ENCODE data around the gene PLCD3.
"Not testable (repeated sequence)": the region's sequence is repeated elsewhere in the genome, so short reads cannot be mapped to it uniquely, and the experiment has no call there.

Gene PLCD3

DNA sequence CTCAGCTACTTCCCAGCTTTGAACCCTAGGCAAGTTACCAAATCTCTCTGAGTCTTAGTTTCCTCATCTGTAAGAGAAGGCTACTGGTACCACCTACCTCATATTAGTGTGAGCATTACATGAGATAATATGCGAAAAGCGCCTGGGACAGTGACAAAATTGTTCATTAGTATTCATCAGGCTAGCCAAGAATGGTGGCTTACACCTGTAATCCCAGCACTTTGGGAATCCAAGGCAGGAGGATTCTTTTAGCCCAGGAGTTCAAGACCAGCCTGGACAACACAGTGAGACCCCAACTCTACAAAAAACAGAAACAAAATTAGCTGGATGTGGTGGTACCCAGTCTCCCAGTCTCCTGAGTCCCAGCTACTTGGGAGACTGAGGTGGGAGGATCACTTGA is 3.3 kb downstream of the PLCD3 start:
- Histone ChIP-seq H3K23ac (ENCODE audit: low read length) (no peak overlapping the region), H3K79me1 (ENCODE audit: low read length) (no peaks in the 10 kb centered on the region), H3K4me3 (ENCODE audit: low read length) (no peak overlapping the region), H3K27me3 (ENCODE audit: insufficient read depth, low read length, poor library complexity) (no peaks in the 10 kb centered on the region), H4K8ac (ENCODE audit: low read depth, low read length) (no peak overlapping the region), H3K56ac (ENCODE audit: low read length) (no peak overlapping the region), H3K9ac (ENCODE audit: low read length) (no peak overlapping the region), H3K79me2 (ENCODE audit: control insufficient read depth, insufficient read depth, low read length) (no peaks in the 10 kb centered on the region), H3K4ac (ENCODE audit: low read depth, low read length) (no peak overlapping the region), H3K27ac (ENCODE audit: low read depth, low read length) (no peak overlapping the region), H3K4me1 (ENCODE audit: control insufficient read depth, low read depth, low read length) (peaks cover 3% of the 10 kb centered on the region), H2AK5ac (ENCODE audit: low read length) (no peak overlapping the region), H3K18ac (ENCODE audit: low read length) (no peak overlapping the region), H3K36me3 (ENCODE audit: control insufficient read depth, insufficient read depth, low read length) (no peaks in the 10 kb centered on the region), H4K5ac (ENCODE audit: low read length) (no peak overlapping the region), H2BK5ac (ENCODE audit: low read length) (no peak overlapping the region), H2BK120ac (ENCODE audit: low read depth, low read length) (no peak overlapping the region), H3K4me2 (ENCODE audit: low read length) (no peak overlapping the region), H2BK15ac (replicated peaks; ENCODE audit: low read depth) (no peak overlapping the region)
- WGBS (ENCODE audit: extremely low coverage, insufficient coverage, low lambda C conversion rate): no CpG with 5 or more reads among the region's 2 CpGs
- no peak for DNase-seq

DNA sequence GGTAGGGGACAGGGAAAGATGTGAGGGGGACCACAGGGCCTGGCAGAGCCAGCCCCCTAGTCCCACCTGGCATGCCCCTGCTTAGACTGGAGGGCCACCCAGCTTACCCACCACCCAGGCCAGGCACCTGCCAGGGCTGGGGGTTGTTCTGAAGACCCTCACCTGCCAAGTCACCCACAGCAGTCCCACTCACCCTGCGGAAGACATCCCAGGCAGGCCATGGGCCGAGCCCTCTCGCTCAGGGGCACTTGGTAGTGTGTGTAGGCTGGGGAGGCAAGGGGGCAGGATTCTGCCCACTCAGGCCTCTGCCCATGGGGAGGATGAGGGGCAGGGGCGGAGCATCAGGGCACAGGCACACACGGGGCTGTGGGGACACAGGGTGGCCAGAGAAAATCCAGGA is 4.0 kb downstream of the PLCD3 start:
- Histone ChIP-seq H2AK5ac (ENCODE audit: low read length) (no peak overlapping the region), H3K9ac (ENCODE audit: low read length) (no peak overlapping the region), H4K8ac (ENCODE audit: low read depth, low read length) (no peak overlapping the region), H3K4ac (ENCODE audit: low read depth, low read length) (no peak overlapping the region), H2BK5ac (ENCODE audit: low read length) (no peak overlapping the region), H3K4me3 (ENCODE audit: low read length) (no peak overlapping the region), H3K18ac (ENCODE audit: low read length) (no peak overlapping the region), H3K36me3 (ENCODE audit: control insufficient read depth, insufficient read depth, low read length) (no peaks in the 10 kb centered on the region), H3K27me3 (ENCODE audit: insufficient read depth, low read length, poor library complexity) (no peaks in the 10 kb centered on the region), H3K56ac (ENCODE audit: low read length) (peak overlapping the region; percentile 42), H2BK120ac (ENCODE audit: low read depth, low read length) (no peak overlapping the region), H3K4me2 (ENCODE audit: low read length) (no peak overlapping the region), H3K23ac (ENCODE audit: low read length) (no peak overlapping the region), H4K5ac (ENCODE audit: low read length) (no peak overlapping the region), H3K79me1 (ENCODE audit: low read length) (no peaks in the 10 kb centered on the region), H2BK15ac (replicated peaks; ENCODE audit: low read depth) (no peak overlapping the region), H3K79me2 (ENCODE audit: control insufficient read depth, insufficient read depth, low read length) (no peaks in the 10 kb centered on the region), H3K27ac (ENCODE audit: low read depth, low read length) (no peak overlapping the region), H3K4me1 (ENCODE audit: control insufficient read depth, low read depth, low read length) (peaks cover 3% of the 10 kb centered on the region)
- DNase-seq: no peak
- no CpG with 5 or more reads among the region's 5 CpGs for WGBS (ENCODE audit: extremely low coverage, insufficient coverage, low lambda C conversion rate)

DNA sequence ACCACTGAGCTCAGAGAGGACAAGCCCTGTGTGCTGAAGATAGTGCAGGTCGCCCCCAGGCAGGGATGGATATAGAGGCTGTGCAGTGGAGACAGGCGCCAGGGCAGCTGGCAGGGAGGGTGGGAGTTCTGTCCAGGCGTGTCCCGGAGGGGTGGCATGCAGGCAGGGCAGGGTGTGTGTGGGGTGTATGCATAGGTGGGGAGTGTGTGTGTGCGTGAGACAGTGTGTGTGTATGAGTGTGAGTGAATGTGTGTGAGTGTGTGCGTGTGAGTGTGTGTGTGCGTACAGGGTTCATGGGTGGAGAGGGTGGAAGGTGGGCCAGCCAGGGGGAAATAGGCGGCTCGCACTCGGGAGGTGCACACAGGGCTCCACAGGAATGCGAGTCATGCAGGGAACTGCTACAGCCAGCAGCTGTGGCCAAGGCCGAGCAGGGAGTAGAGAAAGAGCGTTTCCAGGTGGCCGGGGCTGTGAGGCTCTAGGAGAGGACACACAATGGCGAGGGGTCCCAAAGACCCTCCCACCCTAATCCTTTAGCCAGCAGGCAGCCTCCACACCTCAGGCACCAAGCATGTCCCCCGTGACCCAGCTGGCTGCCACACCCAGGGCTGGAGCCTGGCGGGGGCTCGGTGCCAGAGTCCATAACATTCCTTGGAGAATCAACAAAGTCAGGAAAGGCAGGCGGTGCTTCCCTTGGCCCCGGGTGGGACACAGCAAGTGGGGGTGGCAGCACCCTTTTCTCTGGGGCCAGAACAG is 4.6 kb downstream of the PLCD3 start:
- Histone ChIP-seq H2AK5ac (ENCODE audit: low read length) (no peak overlapping the region), H3K79me1 (ENCODE audit: low read length) (no peaks in the 10 kb centered on the region), H4K5ac (ENCODE audit: low read length) (no peak overlapping the region), H2BK15ac (replicated peaks; ENCODE audit: low read depth) (no peak overlapping the region), H4K8ac (ENCODE audit: low read depth, low read length) (no peak overlapping the region), H3K23ac (ENCODE audit: low read length) (no peak overlapping the region), H2BK120ac (ENCODE audit: low read depth, low read length) (no peak overlapping the region), H3K36me3 (ENCODE audit: control insufficient read depth, insufficient read depth, low read length) (no peaks in the 10 kb centered on the region), H3K9ac (ENCODE audit: low read length) (no peak overlapping the region), H3K4me1 (ENCODE audit: control insufficient read depth, low read depth, low read length) (peaks cover 3% of the 10 kb centered on the region), H3K18ac (ENCODE audit: low read length) (no peak overlapping the region), H3K4me2 (ENCODE audit: low read length) (no peak overlapping the region), H3K27me3 (ENCODE audit: insufficient read depth, low read length, poor library complexity) (no peaks in the 10 kb centered on the region), H3K4me3 (ENCODE audit: low read length) (no peak overlapping the region), H3K27ac (ENCODE audit: low read depth, low read length) (peak overlapping the region; percentile 4), H3K79me2 (ENCODE audit: control insufficient read depth, insufficient read depth, low read length) (no peaks in the 10 kb centered on the region), H3K4ac (ENCODE audit: low read depth, low read length) (no peak overlapping the region), H3K56ac (ENCODE audit: low read length) (peak overlapping the region; percentile 54), H2BK5ac (ENCODE audit: low read length) (no peak overlapping the region)
- DNase-seq: peak; percentile 45
- 100% methylated on average over 3 of the region's 20 CpGs for WGBS (ENCODE audit: extremely low coverage, insufficient coverage, low lambda C conversion rate)

DNA sequence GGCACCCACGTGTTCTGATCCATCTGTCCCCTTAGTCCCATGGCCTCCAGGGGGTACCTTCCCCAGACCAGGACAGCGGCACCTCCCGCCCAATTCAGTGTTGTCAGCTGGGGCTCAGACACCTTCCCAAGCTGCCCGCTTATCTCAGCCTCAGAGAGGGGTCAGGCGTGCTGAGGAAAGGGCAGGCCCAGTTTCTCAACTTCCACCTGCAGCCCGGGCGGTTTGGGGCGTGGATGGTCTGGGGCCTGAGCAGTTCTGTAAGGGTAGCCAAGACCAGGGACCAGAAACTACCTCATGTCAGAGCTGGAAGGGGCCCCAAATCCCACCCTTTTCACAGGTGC is 5.1 kb downstream of the PLCD3 start:
- no CpG with 5 or more reads among the region's 8 CpGs for WGBS (ENCODE audit: extremely low coverage, insufficient coverage, low lambda C conversion rate)
- H3K27me3 ChIP-seq (ENCODE audit: insufficient read depth, low read length, poor library complexity): no peaks in the 10 kb centered on the region
- H3K23ac ChIP-seq (ENCODE audit: low read length): no peak overlapping the region
- no peak overlapping the region for H3K4ac ChIP-seq (ENCODE audit: low read depth, low read length)
- H3K4me3 ChIP-seq (ENCODE audit: low read length): no peak overlapping the region
- no peak overlapping the region for H2AK5ac ChIP-seq (ENCODE audit: low read length)
- H3K9ac ChIP-seq (ENCODE audit: low read length): no peak overlapping the region
- no peak overlapping the region for H3K56ac ChIP-seq (ENCODE audit: low read length)
- no peaks in the 10 kb centered on the region for H3K79me2 ChIP-seq (ENCODE audit: control insufficient read depth, insufficient read depth, low read length)
- H3K4me2 ChIP-seq (ENCODE audit: low read length): no peak overlapping the region
- no peak overlapping the region for H2BK5ac ChIP-seq (ENCODE audit: low read length)
- no peak overlapping the region for H2BK15ac ChIP-seq (replicated peaks; ENCODE audit: low read depth)
- H4K8ac ChIP-seq (ENCODE audit: low read depth, low read length): no peak overlapping the region
- no peak overlapping the region for H3K27ac ChIP-seq (ENCODE audit: low read depth, low read length)
- H3K36me3 ChIP-seq (ENCODE audit: control insufficient read depth, insufficient read depth, low read length): no peaks in the 10 kb centered on the region
- H2BK120ac ChIP-seq (ENCODE audit: low read depth, low read length): no peak overlapping the region
- no peak for DNase-seq
- H3K79me1 ChIP-seq (ENCODE audit: low read length): no peaks in the 10 kb centered on the region
- H4K5ac ChIP-seq (ENCODE audit: low read length): no peak overlapping the region
- peaks cover 3% of the 10 kb centered on the region for H3K4me1 ChIP-seq (ENCODE audit: control insufficient read depth, low read depth, low read length)
- H3K18ac ChIP-seq (ENCODE audit: low read length): no peak overlapping the region

DNA sequence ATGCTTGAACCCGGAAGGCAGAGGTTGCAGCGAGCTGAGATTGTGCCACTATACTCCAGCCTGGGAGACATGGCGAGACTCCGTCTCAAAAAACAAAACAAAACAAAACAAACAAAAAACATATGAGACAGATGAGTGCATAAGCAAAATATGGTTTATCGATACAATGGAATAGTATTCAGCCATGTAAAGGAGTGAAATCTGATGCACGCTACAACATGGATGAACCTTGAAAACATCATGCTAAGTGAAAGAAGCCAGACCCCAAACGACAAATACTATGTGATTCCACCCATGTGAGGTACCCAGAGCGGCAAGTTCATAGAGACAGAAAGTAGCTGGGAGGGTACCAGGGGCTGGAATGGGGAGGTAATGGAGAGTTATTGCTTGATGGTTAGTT is 6.8 kb downstream of the PLCD3 start:
- Histone ChIP-seq H3K4ac (ENCODE audit: low read depth, low read length) (no peak overlapping the region), H2AK5ac (ENCODE audit: low read length) (no peak overlapping the region), H3K4me3 (ENCODE audit: low read length) (no peak overlapping the region), H3K56ac (ENCODE audit: low read length) (no peak overlapping the region), H3K79me2 (ENCODE audit: control insufficient read depth, insufficient read depth, low read length) (no peaks in the 10 kb centered on the region), H3K23ac (ENCODE audit: low read length) (no peak overlapping the region), H3K27me3 (ENCODE audit: insufficient read depth, low read length, poor library complexity) (no peaks in the 10 kb centered on the region), H3K4me1 (ENCODE audit: control insufficient read depth, low read depth, low read length) (peaks cover 3% of the 10 kb centered on the region), H3K27ac (ENCODE audit: low read depth, low read length) (no peak overlapping the region), H2BK120ac (ENCODE audit: low read depth, low read length) (no peak overlapping the region), H3K79me1 (ENCODE audit: low read length) (no peaks in the 10 kb centered on the region), H3K36me3 (ENCODE audit: control insufficient read depth, insufficient read depth, low read length) (no peaks in the 10 kb centered on the region), H2BK5ac (ENCODE audit: low read length) (no peak overlapping the region), H4K8ac (ENCODE audit: low read depth, low read length) (no peak overlapping the region), H3K4me2 (ENCODE audit: low read length) (no peak overlapping the region), H2BK15ac (replicated peaks; ENCODE audit: low read depth) (no peak overlapping the region), H3K18ac (ENCODE audit: low read length) (no peak overlapping the region), H3K9ac (ENCODE audit: low read length) (no peak overlapping the region), H4K5ac (ENCODE audit: low read length) (no peak overlapping the region)
- no CpG with 5 or more reads among the region's 8 CpGs for WGBS (ENCODE audit: extremely low coverage, insufficient coverage, low lambda C conversion rate)
- DNase-seq: no peak

DNA sequence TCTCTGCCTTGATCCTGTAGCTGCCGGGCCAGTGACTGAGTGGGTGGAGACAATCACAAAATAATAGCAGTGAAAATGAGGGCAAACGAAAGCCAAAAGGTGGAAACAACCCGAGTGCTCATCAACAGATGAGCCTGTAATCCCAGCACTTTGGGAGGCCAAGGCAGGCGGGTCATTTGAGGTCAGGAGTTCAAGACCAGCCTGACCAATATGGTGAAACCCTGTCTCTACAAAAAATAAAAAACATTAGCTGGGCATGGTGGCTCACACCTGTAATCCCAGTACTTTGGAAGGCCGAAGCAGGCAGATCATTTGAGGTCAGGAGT is 7.6 kb downstream of the PLCD3 start:
- not testable (repeated sequence) for H2BK5ac ChIP-seq (ENCODE audit: low read length); H3K56ac ChIP-seq (ENCODE audit: low read length); H3K27me3 ChIP-seq (ENCODE audit: insufficient read depth, low read length, poor library complexity); H3K4me2 ChIP-seq (ENCODE audit: low read length); H2BK120ac ChIP-seq (ENCODE audit: low read depth, low read length); H4K8ac ChIP-seq (ENCODE audit: low read depth, low read length); H3K79me1 ChIP-seq (ENCODE audit: low read length); H3K79me2 ChIP-seq (ENCODE audit: control insufficient read depth, insufficient read depth, low read length); H4K5ac ChIP-seq (ENCODE audit: low read length); H3K4me3 ChIP-seq (ENCODE audit: low read length); H3K9ac ChIP-seq (ENCODE audit: low read length); H3K4ac ChIP-seq (ENCODE audit: low read depth, low read length); H2AK5ac ChIP-seq (ENCODE audit: low read length); DNase-seq; H3K27ac ChIP-seq (ENCODE audit: low read depth, low read length); H3K36me3 ChIP-seq (ENCODE audit: control insufficient read depth, insufficient read depth, low read length); H3K23ac ChIP-seq (ENCODE audit: low read length); H3K18ac ChIP-seq (ENCODE audit: low read length); H3K4me1 ChIP-seq (ENCODE audit: control insufficient read depth, low read depth, low read length); H2BK15ac ChIP-seq (replicated peaks; ENCODE audit: low read depth)
- WGBS (ENCODE audit: extremely low coverage, insufficient coverage, low lambda C conversion rate): no CpG with 5 or more reads among the region's 5 CpGs

Measured in mesendoderm (in vitro differentiated cells).